Endothelial cell (in vitro differentiated cells): ENCODE measurements around the gene TMEM121. TPM values are rescaled to one million over a fixed set of nuclear protein-coding genes. Genes with fewer than 3 reads are reported as not detected.
"Not testable (repeated sequence)": the region's sequence is repeated elsewhere in the genome, so short reads cannot be mapped to it uniquely, and the experiment has no call there.

Experiments used
- DNase-seq: peaks from one replicate; pipeline ENCODE4 v3.0.0; 2021; ENCODE audit warnings: low spot score
- H3K27ac Mint-ChIP-seq: one replicate; pipeline ENCODE4 v1.8.0; 2021; ENCODE audit warnings: mixed read lengths, inconsistent platforms; ENCODE audit not compliant: unreplicated experiment
- H3K27me3 Mint-ChIP-seq: one replicate; pipeline ENCODE4 v1.8.0; 2021; ENCODE audit warnings: mild to moderate bottlenecking, moderate library complexity, mixed read lengths, inconsistent platforms; ENCODE audit not compliant: unreplicated experiment
- H3K36me3 Mint-ChIP-seq: one replicate; pipeline ENCODE4 v1.8.0; 2021; ENCODE audit warnings: mild to moderate bottlenecking, low read depth, mixed read lengths, inconsistent platforms; ENCODE audit not compliant: unreplicated experiment
- H3K4me1 Mint-ChIP-seq: one replicate; pipeline ENCODE4 v1.8.0; 2021; ENCODE audit warnings: mild to moderate bottlenecking, mixed read lengths, inconsistent platforms; ENCODE audit not compliant: unreplicated experiment
- H3K4me3 Mint-ChIP-seq: one replicate; pipeline ENCODE4 v1.8.0; 2021; ENCODE audit warnings: mild to moderate bottlenecking, mixed read lengths, inconsistent platforms; ENCODE audit not compliant: unreplicated experiment
- H3K9me3 Mint-ChIP-seq: one replicate; pipeline ENCODE4 v1.8.0; 2021; ENCODE audit warnings: mixed read lengths, inconsistent platforms; ENCODE audit not compliant: unreplicated experiment
- CTCF ChIP-seq: fragments of 200-600 bp; sonication (generic); IDR thresholded peaks from one replicate; pipeline ENCODE4 v1.5.0; 2021; ENCODE audit warnings: antibody characterized with exemption; ENCODE audit not compliant: unreplicated experiment
- total RNA-seq: library from RNA; stranded (reverse); fragmentation: NEBNext Ultra II Directional; extraction: Animal tissue kit (Norgen Biotek cat#: 25700); gene quantifications from one replicate; pipeline ENCODE4 v1.2.1, GENCODE V29; 2021; ENCODE audit not compliant: unreplicated experiment

Gene TMEM121
- total RNA-seq, 1 donor from 2014 or later = 1.6 TPM

- no peak overlapping the region for H3K4me3 Mint-ChIP-seq
- H3K4me1 Mint-ChIP-seq = no peaks in the 10 kb centered on the region
- no peak for DNase-seq
- H3K36me3 Mint-ChIP-seq = peaks cover 5% of the 10 kb centered on the region
- peaks cover 23% of the 10 kb centered on the region for H3K9me3 Mint-ChIP-seq
- TF ChIP-seq CTCF = no peak
- H3K27me3 Mint-ChIP-seq = peaks cover 3% of the 10 kb centered on the region
- H3K27ac Mint-ChIP-seq = no peak overlapping the region
Observed at GRCh38 chr14:105549481-105549880, 23.1 kb downstream of the TMEM121 start.

- no peak for TF ChIP-seq CTCF
- Mint-ChIP-seq H3K4me1 (no peaks in the 10 kb centered on the region), H3K27ac (no peak overlapping the region), H3K27me3 (peaks cover 3% of the 10 kb centered on the region), H3K4me3 (no peak overlapping the region), H3K9me3 (peaks cover 26% of the 10 kb centered on the region), H3K36me3 (peaks cover 5% of the 10 kb centered on the region)
- DNase-seq = no peak
Observed at GRCh38 chr14:105554022-105554421, 27.6 kb downstream of the TMEM121 start.

- Mint-ChIP-seq H3K36me3 (peaks cover 5% of the 10 kb centered on the region), H3K27ac (no peak overlapping the region), H3K9me3 (peaks cover 22% of the 10 kb centered on the region), H3K4me3 (no peak overlapping the region), H3K4me1 (no peaks in the 10 kb centered on the region), H3K27me3 (peaks cover 3% of the 10 kb centered on the region)
- no peak for TF ChIP-seq CTCF
- no peak for DNase-seq
Observed at GRCh38 chr14:105554523-105554922, 28.1 kb downstream of the TMEM121 start.

- not testable (repeated sequence) for H3K4me1 Mint-ChIP-seq, H3K4me3 Mint-ChIP-seq, H3K36me3 Mint-ChIP-seq, H3K27ac Mint-ChIP-seq, H3K27me3 Mint-ChIP-seq, DNase-seq
- H3K9me3 Mint-ChIP-seq = peaks cover 10% of the 10 kb centered on the region
Observed at GRCh38 chr14:105557671-105558070, 31.3 kb downstream of the TMEM121 start.

- H3K4me1 Mint-ChIP-seq, H3K27ac Mint-ChIP-seq, H3K4me3 Mint-ChIP-seq, H3K27me3 Mint-ChIP-seq, DNase-seq, H3K36me3 Mint-ChIP-seq: not testable (repeated sequence)
- peaks cover 17% of the 10 kb centered on the region for H3K9me3 Mint-ChIP-seq
Observed at GRCh38 chr14:105558449-105559154, 32.2 kb downstream of the TMEM121 start.

GRCh38 chr14:105559384-105560047, 33.1 kb downstream of the TMEM121 start:
- not testable (repeated sequence) for DNase-seq, H3K4me3 Mint-ChIP-seq, H3K27me3 Mint-ChIP-seq, H3K27ac Mint-ChIP-seq, H3K36me3 Mint-ChIP-seq, H3K4me1 Mint-ChIP-seq
- peaks cover 17% of the 10 kb centered on the region for H3K9me3 Mint-ChIP-seq

- Mint-ChIP-seq H3K9me3 (peaks cover 20% of the 10 kb centered on the region), H3K27me3 (peaks cover 10% of the 10 kb centered on the region)
- H3K4me1 Mint-ChIP-seq, H3K36me3 Mint-ChIP-seq, H3K27ac Mint-ChIP-seq, DNase-seq, H3K4me3 Mint-ChIP-seq: not testable (repeated sequence)
Observed at GRCh38 chr14:105560048-105560669, 33.8 kb downstream of the TMEM121 start.

GRCh38 chr14:105561345-105561744, 35.0 kb downstream of the TMEM121 start:
- not testable (repeated sequence) for H3K4me3 Mint-ChIP-seq, H3K4me1 Mint-ChIP-seq, DNase-seq, H3K27ac Mint-ChIP-seq
- H3K27me3 Mint-ChIP-seq = peaks cover 10% of the 10 kb centered on the region
- H3K36me3 Mint-ChIP-seq = peaks cover 12% of the 10 kb centered on the region
- H3K9me3 Mint-ChIP-seq = peaks cover 17% of the 10 kb centered on the region
